Calu3 (cell line): ENCODE measurements around the gene PCIF1. TPM values are rescaled to one million over a fixed set of nuclear protein-coding genes. Genes with fewer than 3 reads are reported as not detected.
"Not testable (repeated sequence)": the region's sequence is repeated elsewhere in the genome, so short reads cannot be mapped to it uniquely, and the experiment has no call there.

ENCODE experiments used
- BruUV-seq: library from RNA; stranded (reverse); fragments of 400-500 nt; replicated peaks from 2 replicates; lab custom pipeline; 2021; lab: Mats Ljungman, UMichigan
- CTCF ChIA-PET: fragments of 300-600 bp; sonication (Branson Sonifier 250); formaldehyde crosslinking; loops from one replicate; lab custom pipeline; 2022; ENCODE audit warnings: antibody characterized with exemption; lab: Charles Lee
- DNase-seq: peaks from one replicate; pipeline ENCODE4 v3.0.0; 2022
- H3K27ac Mint-ChIP-seq: one replicate; pipeline ENCODE4 v1.8.0; 2022; ENCODE audit warnings: mixed read lengths; ENCODE audit not compliant: unreplicated experiment
- H3K27me3 Mint-ChIP-seq: one replicate; pipeline ENCODE4 v1.8.0; 2022; ENCODE audit warnings: mixed read lengths; ENCODE audit not compliant: unreplicated experiment
- H3K36me3 Mint-ChIP-seq: one replicate; pipeline ENCODE4 v1.8.0; 2022; ENCODE audit warnings: mild to moderate bottlenecking, moderate library complexity, mixed read lengths; ENCODE audit not compliant: insufficient read depth, unreplicated experiment
- H3K4me1 Mint-ChIP-seq: one replicate; pipeline ENCODE4 v1.8.0; 2022; ENCODE audit warnings: mild to moderate bottlenecking, low read depth, mixed read lengths; ENCODE audit not compliant: unreplicated experiment
- H3K4me3 Mint-ChIP-seq: one replicate; pipeline ENCODE4 v1.8.0; 2022; ENCODE audit warnings: mild to moderate bottlenecking, low read depth, moderate library complexity, mixed read lengths; ENCODE audit not compliant: unreplicated experiment
- H3K9me3 Mint-ChIP-seq: one replicate; pipeline ENCODE4 v1.8.0; 2022; ENCODE audit warnings: low read depth, mixed read lengths; ENCODE audit not compliant: unreplicated experiment
- intact Hi-C: fragments of 100-400 bp; cut with micrococcal nuclease; formaldehyde crosslinking; loops from one replicate; pipeline ENCODE4 v1.10.0; 2022; ENCODE audit not compliant: unreplicated experiment
- total RNA-seq: library from RNA; stranded (reverse); gene quantifications from 2 replicates; pipeline ENCODE4 v1.2.3, GENCODE V29; 2022
- TF ChIP-seq, protein P1 (sequence below): fragments of 200-600 bp; IDR thresholded peaks from one replicate; pipeline ENCODE4 v1.8.0; 2022; ENCODE audit warnings: antibody characterized with exemption; ENCODE audit not compliant: unreplicated experiment

Gene PCIF1
- total RNA-seq, 1 experiment from 2014 or later: 39.8 TPM

DNA sequence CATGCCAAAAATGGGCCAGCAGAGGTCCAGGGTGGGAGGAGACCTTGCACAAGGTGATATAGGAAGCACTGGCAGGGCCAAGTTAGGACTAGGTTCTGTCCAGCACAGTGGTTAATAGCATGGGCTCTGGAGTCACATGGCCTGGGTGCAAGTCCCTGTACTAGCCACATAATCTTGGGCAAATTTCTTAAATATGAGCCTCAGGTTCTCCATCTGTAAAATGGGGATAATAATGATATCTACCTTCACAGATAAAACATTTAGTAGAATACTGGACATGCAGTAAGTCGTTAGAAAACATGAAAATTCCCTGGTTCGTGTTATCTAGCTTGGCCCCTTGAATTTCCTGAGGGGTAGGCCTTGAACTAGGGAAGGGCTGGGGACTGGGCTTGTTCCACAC, 37.2 kb upstream of the PCIF1 start:
- H3K36me3 Mint-ChIP-seq: peaks cover 11% of the 10 kb centered on the region
- TF ChIP-seq, protein P1, sequence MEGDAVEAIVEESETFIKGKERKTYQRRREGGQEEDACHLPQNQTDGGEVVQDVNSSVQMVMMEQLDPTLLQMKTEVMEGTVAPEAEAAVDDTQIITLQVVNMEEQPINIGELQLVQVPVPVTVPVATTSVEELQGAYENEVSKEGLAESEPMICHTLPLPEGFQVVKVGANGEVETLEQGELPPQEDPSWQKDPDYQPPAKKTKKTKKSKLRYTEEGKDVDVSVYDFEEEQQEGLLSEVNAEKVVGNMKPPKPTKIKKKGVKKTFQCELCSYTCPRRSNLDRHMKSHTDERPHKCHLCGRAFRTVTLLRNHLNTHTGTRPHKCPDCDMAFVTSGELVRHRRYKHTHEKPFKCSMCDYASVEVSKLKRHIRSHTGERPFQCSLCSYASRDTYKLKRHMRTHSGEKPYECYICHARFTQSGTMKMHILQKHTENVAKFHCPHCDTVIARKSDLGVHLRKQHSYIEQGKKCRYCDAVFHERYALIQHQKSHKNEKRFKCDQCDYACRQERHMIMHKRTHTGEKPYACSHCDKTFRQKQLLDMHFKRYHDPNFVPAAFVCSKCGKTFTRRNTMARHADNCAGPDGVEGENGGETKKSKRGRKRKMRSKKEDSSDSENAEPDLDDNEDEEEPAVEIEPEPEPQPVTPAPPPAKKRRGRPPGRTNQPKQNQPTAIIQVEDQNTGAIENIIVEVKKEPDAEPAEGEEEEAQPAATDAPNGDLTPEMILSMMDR: no peak
- H3K4me1 Mint-ChIP-seq: peaks cover 5% of the 10 kb centered on the region
- H3K9me3 Mint-ChIP-seq: no peaks in the 10 kb centered on the region
- DNase-seq: no peak
- H3K27ac Mint-ChIP-seq: no peak overlapping the region
- no peaks in the 10 kb centered on the region for H3K27me3 Mint-ChIP-seq
- BruUV-seq: no TSS peak
- intact Hi-C loops: no loop called here
- no peak overlapping the region for H3K4me3 Mint-ChIP-seq
- CTCF ChIA-PET: interaction anchor here (1.4 kb wide), 1 partner anchor 16 kb away, joined by 3 read pairs; the partner anchor contains the start of gene ZSWIM1

DNA sequence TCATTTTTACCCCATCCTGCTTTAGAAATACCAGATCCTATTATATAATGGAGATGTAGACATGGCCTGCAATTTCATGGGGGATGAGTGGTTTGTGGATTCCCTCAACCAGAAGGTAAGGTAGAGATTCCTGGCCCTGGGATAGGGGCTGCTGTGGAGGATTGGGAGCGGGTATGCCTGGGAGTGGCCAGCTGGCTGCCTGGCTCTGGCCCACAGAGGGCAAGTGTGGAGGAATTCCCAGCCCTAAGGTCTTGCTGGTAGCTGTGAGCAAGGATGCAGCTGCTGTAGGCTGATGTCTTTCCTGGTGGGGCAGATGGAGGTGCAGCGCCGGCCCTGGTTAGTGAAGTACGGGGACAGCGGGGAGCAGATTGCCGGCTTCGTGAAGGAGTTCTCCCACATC, 36.8 kb upstream of the PCIF1 start:
- Mint-ChIP-seq H3K9me3 (no peaks in the 10 kb centered on the region), H3K27ac (no peak overlapping the region), H3K4me1 (peaks cover 1% of the 10 kb centered on the region), H3K27me3 (no peaks in the 10 kb centered on the region), H3K4me3 (no peak overlapping the region), H3K36me3 (peaks cover 7% of the 10 kb centered on the region)
- TF ChIP-seq, protein P1: no peak
- CTCF ChIA-PET: interaction anchor here (1.4 kb wide), 1 partner anchor 17 kb away, joined by 3 read pairs; the partner anchor contains the start of gene ZSWIM1
- no peak for DNase-seq
- BruUV-seq: no TSS peak
- intact Hi-C loops: no loop called here

DNA sequence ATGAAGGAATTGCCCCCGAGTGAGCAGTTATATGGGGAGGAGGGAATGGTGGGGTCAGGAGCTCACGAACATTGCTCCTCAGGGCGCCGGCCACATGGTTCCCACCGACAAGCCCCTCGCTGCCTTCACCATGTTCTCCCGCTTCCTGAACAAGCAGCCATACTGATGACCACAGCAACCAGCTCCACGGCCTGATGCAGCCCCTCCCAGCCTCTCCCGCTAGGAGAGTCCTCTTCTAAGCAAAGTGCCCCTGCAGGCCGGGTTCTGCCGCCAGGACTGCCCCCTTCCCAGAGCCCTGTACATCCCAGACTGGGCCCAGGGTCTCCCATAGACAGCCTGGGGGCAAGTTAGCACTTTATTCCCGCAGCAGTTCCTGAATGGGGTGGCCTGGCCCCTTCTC, 36.2 kb upstream of the PCIF1 start:
- DNase-seq: no peak
- CTCF ChIA-PET: interaction anchor here (1.4 kb wide), 1 partner anchor 17 kb away, joined by 3 read pairs; the partner anchor contains the start of gene ZSWIM1

DNA sequence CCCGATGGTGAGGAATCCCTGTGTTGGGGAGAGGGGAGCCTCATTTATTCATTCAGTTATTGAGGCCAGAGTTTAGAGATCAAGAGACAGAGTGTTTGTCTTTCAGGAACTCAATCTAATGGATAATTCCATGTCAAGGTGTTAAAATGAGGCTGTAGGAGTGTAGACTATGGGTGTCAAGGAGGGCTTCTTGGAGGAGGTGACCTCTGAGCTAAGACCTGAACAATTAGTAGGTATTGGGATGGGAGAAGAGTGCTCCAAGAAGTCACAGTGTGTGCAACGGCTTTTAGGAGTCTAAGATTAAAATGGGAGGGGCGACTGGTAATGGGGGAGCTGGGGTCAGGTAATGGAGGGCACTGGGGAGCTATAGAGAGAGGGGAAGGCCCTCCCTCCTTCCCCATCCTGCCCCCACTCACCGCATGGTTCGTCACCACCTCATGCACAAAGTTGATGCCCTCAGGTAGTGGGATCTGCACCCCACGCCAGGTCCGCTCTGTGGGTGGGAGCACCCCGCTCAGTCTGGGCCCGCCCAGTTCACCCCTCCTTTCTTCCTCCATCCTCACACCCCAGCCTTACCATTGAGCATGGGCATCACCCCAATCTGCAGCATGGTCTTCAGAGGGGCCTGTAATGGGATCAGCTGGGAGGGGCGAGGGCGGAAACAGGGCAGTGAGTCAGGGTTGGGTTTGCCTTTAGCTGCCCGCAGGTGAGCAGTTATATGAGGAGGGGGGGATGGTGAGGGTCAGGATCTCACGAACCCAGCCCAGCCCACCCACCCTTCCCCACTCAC, 35.2 kb upstream of the PCIF1 start:
- no peaks in the 10 kb centered on the region for H3K27me3 Mint-ChIP-seq
- H3K4me3 Mint-ChIP-seq: no peak overlapping the region
- CTCF ChIA-PET: interaction anchor here (0.5 to 1.5 kb wide), 2 partner anchors 8 to 127 kb away, joined by 3 read pairs; partner anchors contain the start of gene CTSA
- TF ChIP-seq, protein P1: no peak
- DNase-seq: no peak
- no TSS peak for BruUV-seq
- no peaks in the 10 kb centered on the region for H3K9me3 Mint-ChIP-seq
- no peaks in the 10 kb centered on the region for H3K36me3 Mint-ChIP-seq
- no peak overlapping the region for H3K27ac Mint-ChIP-seq
- intact Hi-C loops: no loop called here
- no peaks in the 10 kb centered on the region for H3K4me1 Mint-ChIP-seq

More for the DNA sequence above, 36.2 kb upstream of the PCIF1 start:
- H3K4me3 Mint-ChIP-seq: no peak overlapping the region
- H3K27me3 Mint-ChIP-seq: no peaks in the 10 kb centered on the region
- no peak overlapping the region for H3K27ac Mint-ChIP-seq
- H3K36me3 Mint-ChIP-seq: peaks cover under 1% of the 10 kb centered on the region
- no peaks in the 10 kb centered on the region for H3K9me3 Mint-ChIP-seq
- TF ChIP-seq, protein P1: no peak
- TSS peak; percentile 58 for BruUV-seq
- H3K4me1 Mint-ChIP-seq: no peaks in the 10 kb centered on the region
- intact Hi-C loops: no loop called here

DNA sequence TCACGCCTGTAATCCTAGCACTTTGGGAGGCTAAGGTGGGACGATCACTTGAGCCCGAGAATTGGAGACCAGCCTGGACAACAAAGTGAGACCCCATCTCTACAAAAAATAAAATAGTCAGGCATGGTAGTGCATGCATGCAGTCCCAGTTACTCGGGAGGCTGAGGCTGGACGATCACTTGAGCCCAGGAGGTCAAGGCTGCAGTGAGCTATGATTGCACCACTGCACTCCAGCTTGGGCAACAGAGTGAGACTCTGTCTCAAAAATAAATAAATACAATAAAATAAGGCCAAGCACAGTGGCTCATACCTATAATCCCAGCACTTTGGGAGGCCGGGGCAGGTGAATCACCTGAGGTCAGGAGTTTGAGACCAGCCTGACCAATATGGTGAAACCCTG, 33.2 kb upstream of the PCIF1 start:
- H3K4me3 Mint-ChIP-seq, BruUV-seq, H3K36me3 Mint-ChIP-seq, DNase-seq, H3K27ac Mint-ChIP-seq, H3K9me3 Mint-ChIP-seq, H3K27me3 Mint-ChIP-seq, H3K4me1 Mint-ChIP-seq, intact Hi-C loops: not testable (repeated sequence)
- CTCF ChIA-PET: interaction anchor here (0.8 kb wide), 1 partner anchor 10 kb away, joined by 3 read pairs; the partner anchor contains the start of genes CTSA and NEURL2
